Psoas muscle (tissue), 8 donors: ENCODE measurements around the gene CLCF1. TPM values are rescaled to one million over a fixed set of nuclear protein-coding genes. Genes with fewer than 3 reads are reported as not detected.
A peak's percentile ranks its signal among the peaks of the same experiment; 100 is the strongest.

Source experiments
- ATAC-seq, 4 donors: fragments of 200-7000 bp; cut with Tn5 transposase; one replicate each; pipeline ENCODE4 v1.9.1; 2020; ENCODE audit warnings: moderate library complexity in 3 of 4, mild to moderate bottlenecking in 2 of 4
- DNase-seq, 2 donors: peaks; one replicate each; pipeline ENCODE4 v3.0.0-alpha.2; 2020
- H3K27ac ChIP-seq: fragments of 200-600 bp; one replicate; pipeline ENCODE4 v1.8.0; 2022
- H3K27me3 ChIP-seq, 3 donors: fragments of 200-600 bp in 1 of 3; one replicate each; pipeline versions ENCODE4 v1.6.1 to v1.8.0; 2013 to 2022; ENCODE audit warnings: low read length in 2 of 3, mild to moderate bottlenecking in 2 of 3, moderate library complexity in 1 of 3; ENCODE audit not compliant: insufficient read depth in 3 of 3
- H3K36me3 ChIP-seq, 2 donors: fragments of 200-600 bp in 1 of 2; one replicate each; pipeline versions ENCODE4 v1.6.1 to v1.8.0; 2013 to 2022; ENCODE audit warnings: low read depth in 1 of 2, mild to moderate bottlenecking in 1 of 2, moderate library complexity in 1 of 2; ENCODE audit not compliant: insufficient read depth in 1 of 2
- H3K4me1 ChIP-seq: fragments of 200-600 bp; one replicate; pipeline ENCODE4 v1.8.0; 2022
- H3K4me3 ChIP-seq: fragments of 200-600 bp; one replicate; pipeline ENCODE4 v1.8.0; 2022; ENCODE audit warnings: mild to moderate bottlenecking
- H3K9me3 ChIP-seq: fragments of 200-600 bp; one replicate; pipeline ENCODE4 v1.8.0; 2022
- CTCF ChIP-seq: fragments of 200-600 bp; IDR thresholded peaks from one replicate; pipeline ENCODE4 v1.8.0; 2022; ENCODE audit warnings: antibody characterized with exemption
- WGBS, 3 donors: extraction: QIAGEN DNeasy Blood & Tissue Kit; methylation state at CpG; one replicate each; pipeline versions ENCODE4 v1.1.6 to v1.1.7; 2013; 5-methylcytosine and 5-hydroxymethylcytosine counted together
- intact Hi-C, 2 donors: fragments of 100-400 bp; cut with DNase I; formaldehyde crosslinking; loops; one replicate each; pipeline versions ENCODE4 v1.11.0 to v1.14.2; 2022
- polyA plus RNA-seq, 3 donors: library from polyadenylated mRNA; stranded (reverse); fragments of 200-250 nt; gene quantifications; one replicate each; pipeline ENCODE4 v1.2.3, GENCODE V29; 2013
- total RNA-seq, 4 donors: library from RNA; stranded (reverse); fragmentation: NEBNext Ultra II Directional in 2 of 4; extraction: Animal tissue kit (Norgen Biotek cat#: 25700) in 2 of 4; gene quantifications; one replicate each; pipeline versions ENCODE4 v1.2.1 to v1.2.4, GENCODE V29; 2021 to 2023
- donor health status: healthy with polysubstance abuse.
- donor health status: DM: no; HTN: no; CAD: no; lungs with moderate emphysema.
- donor health status: Bipolar disorder and iron deficiency.
- donor health status: healthy.
- donor health status: DM: yes; HTN: yes; CAD: no.
- donor health status: DM: no; HTN: no; CAD: no.
- donor health status: DM: no; HTN: no; CAD: no.
- donor health status: DM: yes; HTN: yes; CAD: no.

The CLCF1 gene
- total and polyA plus RNA-seq, 7 donors: 0.44 to 6.5 (median 0.69) TPM

GRCh38 chr11:67375320-67376055 lies 2.1 kb upstream of the CLCF1 start:
- 49 to 61% (median 56%) methylated on average over 14 to 15 of the region's 15 CpGs for WGBS, 3 donors
- intact Hi-C loops: no loop called here
- DNase-seq (no peak), ATAC-seq (no peak)
- peaks cover 0 to 38% (median 8%) of the 10 kb centered on the region in 3 donors for H3K27me3 ChIP-seq
- H3K9me3 ChIP-seq: no peaks in the 10 kb centered on the region
- H3K27ac ChIP-seq: no peak overlapping the region
- no peak for TF ChIP-seq CTCF
- H3K4me1 ChIP-seq: peaks cover 16% of the 10 kb centered on the region
- no peaks in the 10 kb centered on the region for H3K36me3 ChIP-seq
- no peak overlapping the region for H3K4me3 ChIP-seq

GRCh38 chr11:67374571-67375281 lies 1.3 kb upstream of the CLCF1 start:
- intact Hi-C loops: no loop called here
- DNase-seq (no peak), ATAC-seq (peak in 1 of 4 donors; percentile 1)
- H3K9me3 ChIP-seq: no peaks in the 10 kb centered on the region
- peaks cover 0 to 38% (median 8%) of the 10 kb centered on the region in 3 donors for H3K27me3 ChIP-seq
- WGBS, 3 donors: 44 to 69% (median 49%) methylated on average over 9 of the region's 9 CpGs
- H3K4me1 ChIP-seq: peaks cover 16% of the 10 kb centered on the region
- no peak for TF ChIP-seq CTCF
- peak overlapping the region; percentile 76 for H3K4me3 ChIP-seq
- H3K27ac ChIP-seq: peak overlapping the region; percentile 16
- H3K36me3 ChIP-seq: no peaks in the 10 kb centered on the region

- Histone ChIP-seq H3K4me1 (peaks cover 16% of the 10 kb centered on the region), H3K36me3 (no peaks in the 10 kb centered on the region), H3K27ac (peak overlapping the region; percentile 65), H3K27me3 (peaks cover 0 to 38% (median 8%) of the 10 kb centered on the region in 3 donors), H3K4me3 (peak overlapping the region; percentile 76), H3K9me3 (no peaks in the 10 kb centered on the region)
- peak; percentile 84 to 85 for DNase-seq
- peak; percentile 42 for TF ChIP-seq CTCF
- intact Hi-C loops: no loop called here
- 11 to 22% (median 20%) methylated on average over 24 to 40 of the region's 40 CpGs for WGBS, 3 donors
- ATAC-seq: peak; percentile 70 to 82 (median 79)
Measured at GRCh38 chr11:67373648-67374570, 511 bp upstream of the CLCF1 start.

GRCh38 chr11:67372321-67372992 lies 941 bp downstream of the CLCF1 start:
- ATAC-seq (no peak), DNase-seq (peak in 1 of 2 donors; percentile 51)
- Histone ChIP-seq H3K27me3 (peaks cover 0 to 44% (median 8%) of the 10 kb centered on the region in 3 donors), H3K9me3 (no peaks in the 10 kb centered on the region), H3K4me3 (peak overlapping the region; percentile 76), H3K27ac (peak overlapping the region; percentile 65), H3K4me1 (peaks cover 16% of the 10 kb centered on the region), H3K36me3 (no peaks in the 10 kb centered on the region)
- TF ChIP-seq CTCF: no peak
- WGBS, 3 donors: 1 to 3% (median 1%) methylated on average over 6 to 71 of the region's 78 CpGs
- intact Hi-C loops: no loop called here
